ENCODE data around the gene DTL.

DNA sequence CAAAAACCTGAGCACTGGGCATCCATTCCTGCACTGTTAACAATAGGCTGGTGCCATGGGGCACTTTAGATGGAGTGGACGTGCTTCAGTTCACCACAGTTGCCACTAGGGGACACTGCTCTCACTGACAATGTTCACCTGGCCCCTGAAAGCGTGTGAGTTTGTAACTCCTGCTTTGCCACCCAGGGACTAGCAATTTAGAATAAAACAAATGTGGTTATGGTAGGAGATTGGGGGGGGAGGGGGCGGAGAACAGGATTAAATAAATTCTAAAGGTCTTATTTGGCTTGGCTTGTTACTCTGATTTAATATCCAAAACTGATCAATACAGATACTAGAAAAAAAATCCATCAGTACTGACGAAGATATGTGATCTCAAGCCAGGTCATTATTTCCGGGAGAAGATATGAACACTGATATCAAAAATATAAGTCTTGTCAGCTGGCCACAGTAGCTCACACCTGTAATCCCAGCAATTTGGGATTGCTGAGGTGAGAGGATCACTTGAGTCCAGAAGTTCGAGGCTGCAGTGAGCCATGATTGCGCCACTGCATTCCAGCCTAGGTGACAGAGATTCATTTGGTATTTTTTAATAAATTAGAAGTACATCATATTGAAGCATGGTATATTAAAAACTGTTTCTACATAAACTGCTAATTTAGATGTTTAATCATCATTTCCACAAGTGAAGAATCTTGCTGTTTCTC is 23.4 kb upstream of the DTL start:
- TF ChIP-seq ZNF780A (CRISPR knock-in tag; IDR thresholded peaks at IDR 0.05) = no peak
- TF ChIP-seq ZSCAN29 (CRISPR knock-in tag; conservative IDR thresholded peaks at IDR 0.05) = no peak
- TF ChIP-seq, protein P1, sequence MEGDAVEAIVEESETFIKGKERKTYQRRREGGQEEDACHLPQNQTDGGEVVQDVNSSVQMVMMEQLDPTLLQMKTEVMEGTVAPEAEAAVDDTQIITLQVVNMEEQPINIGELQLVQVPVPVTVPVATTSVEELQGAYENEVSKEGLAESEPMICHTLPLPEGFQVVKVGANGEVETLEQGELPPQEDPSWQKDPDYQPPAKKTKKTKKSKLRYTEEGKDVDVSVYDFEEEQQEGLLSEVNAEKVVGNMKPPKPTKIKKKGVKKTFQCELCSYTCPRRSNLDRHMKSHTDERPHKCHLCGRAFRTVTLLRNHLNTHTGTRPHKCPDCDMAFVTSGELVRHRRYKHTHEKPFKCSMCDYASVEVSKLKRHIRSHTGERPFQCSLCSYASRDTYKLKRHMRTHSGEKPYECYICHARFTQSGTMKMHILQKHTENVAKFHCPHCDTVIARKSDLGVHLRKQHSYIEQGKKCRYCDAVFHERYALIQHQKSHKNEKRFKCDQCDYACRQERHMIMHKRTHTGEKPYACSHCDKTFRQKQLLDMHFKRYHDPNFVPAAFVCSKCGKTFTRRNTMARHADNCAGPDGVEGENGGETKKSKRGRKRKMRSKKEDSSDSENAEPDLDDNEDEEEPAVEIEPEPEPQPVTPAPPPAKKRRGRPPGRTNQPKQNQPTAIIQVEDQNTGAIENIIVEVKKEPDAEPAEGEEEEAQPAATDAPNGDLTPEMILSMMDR (CRISPR knock-in tag; IDR thresholded peaks at IDR 0.05) = peak; percentile 93
- TF ChIP-seq HCFC1 (IDR thresholded peaks at IDR 0.05; ENCODE audit: low read depth, low read length) = no peak
- TF ChIP-seq, protein P2, sequence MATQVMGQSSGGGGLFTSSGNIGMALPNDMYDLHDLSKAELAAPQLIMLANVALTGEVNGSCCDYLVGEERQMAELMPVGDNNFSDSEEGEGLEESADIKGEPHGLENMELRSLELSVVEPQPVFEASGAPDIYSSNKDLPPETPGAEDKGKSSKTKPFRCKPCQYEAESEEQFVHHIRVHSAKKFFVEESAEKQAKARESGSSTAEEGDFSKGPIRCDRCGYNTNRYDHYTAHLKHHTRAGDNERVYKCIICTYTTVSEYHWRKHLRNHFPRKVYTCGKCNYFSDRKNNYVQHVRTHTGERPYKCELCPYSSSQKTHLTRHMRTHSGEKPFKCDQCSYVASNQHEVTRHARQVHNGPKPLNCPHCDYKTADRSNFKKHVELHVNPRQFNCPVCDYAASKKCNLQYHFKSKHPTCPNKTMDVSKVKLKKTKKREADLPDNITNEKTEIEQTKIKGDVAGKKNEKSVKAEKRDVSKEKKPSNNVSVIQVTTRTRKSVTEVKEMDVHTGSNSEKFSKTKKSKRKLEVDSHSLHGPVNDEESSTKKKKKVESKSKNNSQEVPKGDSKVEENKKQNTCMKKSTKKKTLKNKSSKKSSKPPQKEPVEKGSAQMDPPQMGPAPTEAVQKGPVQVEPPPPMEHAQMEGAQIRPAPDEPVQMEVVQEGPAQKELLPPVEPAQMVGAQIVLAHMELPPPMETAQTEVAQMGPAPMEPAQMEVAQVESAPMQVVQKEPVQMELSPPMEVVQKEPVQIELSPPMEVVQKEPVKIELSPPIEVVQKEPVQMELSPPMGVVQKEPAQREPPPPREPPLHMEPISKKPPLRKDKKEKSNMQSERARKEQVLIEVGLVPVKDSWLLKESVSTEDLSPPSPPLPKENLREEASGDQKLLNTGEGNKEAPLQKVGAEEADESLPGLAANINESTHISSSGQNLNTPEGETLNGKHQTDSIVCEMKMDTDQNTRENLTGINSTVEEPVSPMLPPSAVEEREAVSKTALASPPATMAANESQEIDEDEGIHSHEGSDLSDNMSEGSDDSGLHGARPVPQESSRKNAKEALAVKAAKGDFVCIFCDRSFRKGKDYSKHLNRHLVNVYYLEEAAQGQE (IDR thresholded peaks at IDR 0.05; ENCODE audit: borderline replicate concordance in 1 of 2, low read depth in 1 of 2, low read length in 2 of 2) = no peak
- TF ChIP-seq HMG20A (CRISPR knock-in tag; IDR thresholded peaks at IDR 0.05; ENCODE audit: borderline replicate concordance) = no peak
- no peak for TF ChIP-seq NFATC3 (CRISPR knock-in tag; IDR thresholded peaks at IDR 0.05)
- TF ChIP-seq SMAD1 (CRISPR knock-in tag; IDR thresholded peaks at IDR 0.05; ENCODE audit: borderline replicate concordance, low read depth) = no peak
- no peak for TF ChIP-seq TCF7L2 (IDR thresholded peaks at IDR 0.05; ENCODE audit: low read depth, low read length)
- TF ChIP-seq, protein P3, sequence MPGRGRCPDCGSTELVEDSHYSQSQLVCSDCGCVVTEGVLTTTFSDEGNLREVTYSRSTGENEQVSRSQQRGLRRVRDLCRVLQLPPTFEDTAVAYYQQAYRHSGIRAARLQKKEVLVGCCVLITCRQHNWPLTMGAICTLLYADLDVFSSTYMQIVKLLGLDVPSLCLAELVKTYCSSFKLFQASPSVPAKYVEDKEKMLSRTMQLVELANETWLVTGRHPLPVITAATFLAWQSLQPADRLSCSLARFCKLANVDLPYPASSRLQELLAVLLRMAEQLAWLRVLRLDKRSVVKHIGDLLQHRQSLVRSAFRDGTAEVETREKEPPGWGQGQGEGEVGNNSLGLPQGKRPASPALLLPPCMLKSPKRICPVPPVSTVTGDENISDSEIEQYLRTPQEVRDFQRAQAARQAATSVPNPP (CRISPR knock-in tag; IDR thresholded peaks at IDR 0.05) = no peak
- no peak for TF ChIP-seq ZNF644 (CRISPR knock-in tag; IDR thresholded peaks at IDR 0.05; ENCODE audit: low read depth)
- no peak for TF ChIP-seq SP1 (IDR thresholded peaks at IDR 0.05)
- TF ChIP-seq SP1 (CRISPR knock-in tag; IDR thresholded peaks at IDR 0.05) = no peak
- TF ChIP-seq HIVEP1 (CRISPR knock-in tag; IDR thresholded peaks at IDR 0.05) = no peak
- TF ChIP-seq CHD2 (IDR thresholded peaks at IDR 0.05; ENCODE audit: low read depth, low read length) = no peak

Data from HepG2 (cell line).